K562 (cell line): ENCODE data around the gene TGFBR3L. TPM values are rescaled to one million over a fixed set of nuclear protein-coding genes. Genes with fewer than 3 reads are reported as not detected.

Experiments
- ATAC-seq: fragments of 200-7000 bp; cut with Tn5 transposase; 3 replicates; pipeline ENCODE4 v1.9.1; 2020; ENCODE audit warnings: moderate library complexity
- BruUV-seq: library from RNA; stranded (reverse); fragments of 400-500 nt; replicated peaks from 2 replicates; lab custom pipeline; 2021; lab: Mats Ljungman, UMichigan
- CTCF ChIA-PET: fragments of 300-600 bp; formaldehyde crosslinking; extraction: SDS; loops from one replicate; lab custom pipeline; 2021; ENCODE audit warnings: low intra/inter-chr PET ratio; lab: Yijun Ruan, JAX
- POLR2A ChIA-PET: fragments of 300-600, 350-650 bp; sonication (Branson Sonifier 250); formaldehyde crosslinking; extraction: SDS; loops from one replicate; lab custom pipeline; 2021; ENCODE audit warnings: antibody characterized with exemption, inconsistent platforms; lab: Yijun Ruan, JAX
- DNase-seq, 4 experiments: peaks; one replicate each; pipeline versions ENCODE4 v3.0.0 to v3.0.0-alpha.2; 2011 to 2018; ENCODE audit warnings: low spot score in 3 of 4, mixed read lengths in 3 of 4; ENCODE audit errors: extremely low read depth in 1 of 4
- FAIRE-seq: peaks from 2 replicates; lab custom pipeline; 2011; peaks lifted over from hg19 to GRCh38; lab: Jason Lieb, UNC
- H2AFZ ChIP-seq: 2 replicates; pipeline ENCODE4 v1.6.0; 2011; ENCODE audit warnings: low read depth, low read length, control low read depth, inconsistent platforms
- H3K27ac ChIP-seq: fragments of 200-600 bp; 3 replicates; pipeline ENCODE4 v1.8.0; 2011; ENCODE audit warnings: low read depth, mild to moderate bottlenecking, control low read depth, inconsistent platforms, low read length, moderate library complexity, mixed read lengths; ENCODE audit errors: extremely low read depth
- H3K27me3 ChIP-seq, 2 experiments: fragments of 300-600 bp in 1 of 2; 2 replicates in 1 of 2; 3 replicates in 1 of 2; pipeline versions ENCODE4 v1.6.0 to v1.8.0; 2011; ENCODE audit warnings: inconsistent platforms in 2 of 2, low read length in 2 of 2, mild to moderate bottlenecking in 1 of 2, mixed read lengths in 1 of 2, moderate library complexity in 1 of 2; ENCODE audit not compliant: control insufficient read depth in 2 of 2, insufficient read depth in 2 of 2
- H3K36me3 ChIP-seq: fragments of 300-600 bp; 3 replicates; pipeline ENCODE4 v1.8.0; 2011; ENCODE audit warnings: mild to moderate bottlenecking, low read length, inconsistent platforms; ENCODE audit not compliant: control insufficient read depth, insufficient read depth
- H3K4me1 ChIP-seq, 2 experiments: fragments of 200-600 bp in 1 of 2; replicated peaks in 1 of 2; 2 replicates in 1 of 2; 3 replicates in 1 of 2; pipeline versions ENCODE4 v1.5.1 to v1.8.0; 2011; ENCODE audit warnings: inconsistent platforms in 2 of 2, low read length in 2 of 2, mild to moderate bottlenecking in 1 of 2, mixed read lengths in 1 of 2, moderate library complexity in 1 of 2; ENCODE audit not compliant: control insufficient read depth in 2 of 2, insufficient read depth in 2 of 2
- H3K4me2 ChIP-seq: 2 replicates; pipeline ENCODE4 v1.6.1; 2011; ENCODE audit warnings: low read length, control low read depth, inconsistent platforms, mixed read lengths; ENCODE audit not compliant: insufficient read depth
- H3K4me3 ChIP-seq: fragments of 200-600 bp; sonication (generic), shearing (Covaris generic); 2 replicates; pipeline ENCODE4 v1.5.1; 2016; ENCODE audit warnings: control low read depth, inconsistent platforms
- H3K79me2 ChIP-seq: fragments of 200-600 bp; 3 replicates; pipeline ENCODE4 v1.8.0; 2011; ENCODE audit warnings: low read length, inconsistent platforms; ENCODE audit not compliant: control insufficient read depth, insufficient read depth
- H3K9ac ChIP-seq, 2 experiments: 2 replicates each; pipeline versions ENCODE4 v1.6.0 to v1.6.1; 2011; ENCODE audit warnings: low read depth in 2 of 2, low read length in 2 of 2, control low read depth in 1 of 2, inconsistent platforms in 1 of 2, mild to moderate bottlenecking in 1 of 2, mixed read lengths in 1 of 2; ENCODE audit not compliant: insufficient read depth in 1 of 2
- H3K9me1 ChIP-seq: one replicate; pipeline ENCODE4 v1.6.0; 2011; ENCODE audit warnings: inconsistent platforms, mild to moderate bottlenecking, low read length, moderate library complexity; ENCODE audit not compliant: control insufficient read depth, insufficient read depth
- H3K9me3 ChIP-seq: replicated peaks from 2 replicates; pipeline ENCODE4 v1.5.1; 2011; ENCODE audit warnings: low read depth, low read length, inconsistent platforms; ENCODE audit not compliant: control insufficient read depth, insufficient read depth
- H4K20me1 ChIP-seq: replicated peaks from 2 replicates; pipeline ENCODE4 v1.6.1; 2011; ENCODE audit warnings: low read length, inconsistent platforms, mixed read lengths; ENCODE audit not compliant: control insufficient read depth, insufficient read depth
- CTCFL ChIP-seq: IDR thresholded peaks from 2 replicates; pipeline ENCODE4 v1.6.1; 2011; ENCODE audit warnings: borderline replicate concordance, low read depth, mild to moderate bottlenecking, moderate library complexity, low read length; ENCODE audit not compliant: insufficient read depth, poor library complexity, severe bottlenecking
- MEF2A ChIP-seq: IDR thresholded peaks from 2 replicates; pipeline ENCODE4 v1.6.1; 2011; ENCODE audit warnings: low read depth, mild to moderate bottlenecking, low read length, moderate library complexity; ENCODE audit not compliant: control insufficient read depth
- NR1H2 ChIP-seq: sonication (generic); formaldehyde crosslinking; IDR thresholded peaks from 2 replicates; pipeline ENCODE4 v1.4.0; 2020; ENCODE audit warnings: mild to moderate bottlenecking, missing genetic modification reagents
- NR2F6 ChIP-seq: fragments of 450-650 bp; formaldehyde crosslinking; IDR thresholded peaks from 2 replicates; pipeline ENCODE4 v1.4.0; 2020; ENCODE audit warnings: mild to moderate bottlenecking
- TBP ChIP-seq: optimal IDR thresholded peaks from 2 replicates; pipeline ENCODE3; 2011; ENCODE audit warnings: low read depth, low read length, improper control_type of control experiment
- USF2 ChIP-seq: sonication (generic); formaldehyde crosslinking; IDR thresholded peaks from 2 replicates; pipeline ENCODE4 v1.5.0; 2020; ENCODE audit warnings: missing genetic modification reagents
- ZBTB40 ChIP-seq, 2 experiments: fragments of 450-650 bp in 1 of 2; sonication (generic) in 1 of 2; formaldehyde crosslinking in 1 of 2; IDR thresholded peaks; 2 replicates each; pipeline versions ENCODE4 v1.7.1 to v1.9.0; 2016 to 2022; ENCODE audit warnings: inconsistent platforms in 1 of 2, mild to moderate bottlenecking in 1 of 2, missing genetic modification reagents in 1 of 2
- ZNF3 ChIP-seq: fragments of 250-450 bp; sonication (Bioruptor Pico); IDR thresholded peaks from 2 replicates; pipeline ENCODE4 v1.5.0; 2021; ENCODE audit warnings: mild to moderate bottlenecking, moderate library complexity
- WGBS: fragments of 100-300 bp; shearing (Covaris generic); methylation state at CpG from one replicate; pipeline ENCODE4 v1.1.6; 2016; ENCODE audit warnings: low coverage, mixed read lengths; ENCODE audit not compliant: insufficient coverage; ENCODE audit errors: missing lambda C conversion rate; 5-methylcytosine and 5-hydroxymethylcytosine counted together
- in situ Hi-C: fragments of 300-500 bp; cut with MboI; formaldehyde crosslinking; loops from 4 replicates; pipeline ENCODE4 v1.15.0; 2018; ENCODE audit warnings: inconsistent platforms, mixed read lengths
- intact Hi-C: fragments of 100-400 bp; cut with micrococcal nuclease; formaldehyde crosslinking; loops from 2 replicates; pipeline ENCODE4 v1.14.2; 2022
- polyA plus RNA-seq, 8 experiments: library from polyadenylated mRNA; depleted of rRNA in 4 of 8; stranded (reverse) in 5 of 8; unstranded in 3 of 8; fragments of >200 nt; fragmentation: Nextera tagmentation in 2 of 8; fragmentation: Illumina TruSeq in 1 of 8; extraction: Ambion mirVana in 2 of 8; extraction: Trizol in 1 of 8; gene quantifications; 2 replicates each; pipeline versions ENCODE4 v1.2.1 to v1.2.3, GENCODE V29; 2011 to 2014; ENCODE audit warnings: inconsistent platforms in 1 of 8, missing spikeins in 1 of 8
- total RNA-seq, 7 experiments: library from RNA; depleted of rRNA in 6 of 7; stranded (reverse); fragments of >200 nt in 6 of 7; fragmentation: Illumina TruSeq in 2 of 7; extraction: Trizol in 2 of 7; gene quantifications; 2 replicates each; pipeline versions ENCODE4 v1.2.1 to v1.2.3, GENCODE V29; 2011 to 2021; ENCODE audit warnings: low replicate concordance in 1 of 7

TGFBR3L gene
- total and polyA plus RNA-seq, 9 of the 15 experiments (the other 6 are each of a cell fraction or from before 2014, with no cell fraction given), result not detected

- intact Hi-C loops, result no loop called here
- no peaks in the 10 kb centered on the region for H3K79me2 ChIP-seq
- POLR2A ChIA-PET, result interaction anchor here (1.0 to 1.9 kb wide), 2 partner anchors 8 to 43 kb away, joined by 4 to 6 read pairs; partner anchors contain the start of gene SNAPC2
- no peaks in the 10 kb centered on the region; a peak in 1 of 5 replicates for H3K27me3 ChIP-seq
- no peak overlapping the region for H3K9ac ChIP-seq
- H3K9me3 ChIP-seq, result no peaks in the 10 kb centered on the region
- in situ Hi-C loops, result no loop called here
- peak overlapping the region; percentile 51; the same call in 1 of the 2 replicates for H2AFZ ChIP-seq
- ATAC-seq (no peak; the same call in 2 of the 3 replicates), FAIRE-seq (peak; percentile 72), DNase-seq (no peak)
- no peak overlapping the region for H3K4me2 ChIP-seq
- 33% methylated on average over 6 of the region's 6 CpGs for WGBS
- no peaks in the 10 kb centered on the region for H3K36me3 ChIP-seq
- no TSS peak for BruUV-seq
- CTCF ChIA-PET, result no interaction called here
- no peaks in the 10 kb centered on the region for H3K9me1 ChIP-seq
- peaks cover 7 to 42% of the 10 kb centered on the region in 2 experiments; a peak in 4 of 5 replicates for H3K4me1 ChIP-seq
- H3K4me3 ChIP-seq, result no peak overlapping the region
- H4K20me1 ChIP-seq, result peaks cover 4% of the 10 kb centered on the region; the same call in 1 of the 2 replicates
- H3K27ac ChIP-seq, result no peak overlapping the region
- TF ChIP-seq TBP (peak; percentile 41), ZNF3 (CRISPR knock-in tag) (no peak), USF2 (CRISPR knock-in tag) (no peak), CTCFL (no peak), NR2F6 (CRISPR knock-in tag) (no peak), NR1H2 (no peak), MEF2A (peak; percentile 55; the same call in 1 of the 2 replicates), ZBTB40 (IDR thresholded peaks at IDR 0.05) (no peak), ZBTB40 (CRISPR knock-in tag; IDR thresholded peaks at IDR 0.05) (no peak)
These were observed 37.3 kb upstream of the TGFBR3L start for GRCh38 chr19:7877249-7877836.
